Type B pancreatic cell (in vitro differentiated cells): ENCODE measurements around the gene DISP1. TPM values are rescaled to one million over a fixed set of nuclear protein-coding genes. Genes with fewer than 3 reads are reported as not detected.
A peak's percentile ranks its signal among the peaks of the same experiment; 100 is the strongest.

ENCODE experiments used
- DNase-seq: peaks from one replicate; pipeline ENCODE4 v3.0.0; 2021; ENCODE audit warnings: mixed read lengths; ENCODE audit not compliant: unreplicated experiment; ENCODE audit errors: extremely low spot score
- H3K27ac Mint-ChIP-seq: 2 replicates; pipeline ENCODE4 v1.8.0; 2021; ENCODE audit warnings: mild to moderate bottlenecking, mixed read lengths
- H3K27me3 Mint-ChIP-seq: 2 replicates; pipeline ENCODE4 v1.8.0; 2021; ENCODE audit warnings: mixed read lengths
- H3K36me3 Mint-ChIP-seq: 2 replicates; pipeline ENCODE4 v1.8.0; 2021; ENCODE audit warnings: mixed read lengths
- H3K4me1 Mint-ChIP-seq: one replicate; pipeline ENCODE4 v1.8.0; 2021; ENCODE audit warnings: mixed read lengths; ENCODE audit not compliant: unreplicated experiment
- H3K4me3 Mint-ChIP-seq: 2 replicates; pipeline ENCODE4 v1.8.0; 2021; ENCODE audit warnings: mild to moderate bottlenecking, mixed read lengths
- H3K9me3 Mint-ChIP-seq: 2 replicates; pipeline ENCODE4 v1.8.0; 2021; ENCODE audit warnings: mixed read lengths
- total RNA-seq: library from RNA; stranded (reverse); gene quantifications from 2 replicates; pipeline ENCODE4 v1.2.1, GENCODE V29; 2021; ENCODE audit warnings: low replicate concordance
- TF ChIP-seq, protein P1 (sequence below): fragments of 200-600 bp; sonication (generic); conservative IDR thresholded peaks from 2 replicates; pipeline ENCODE4 v1.5.0; 2021; ENCODE audit warnings: antibody characterized with exemption, mild to moderate bottlenecking

The DISP1 gene
- total RNA-seq, 1 donor from 2014 or later: 15.8 TPM

DNA sequence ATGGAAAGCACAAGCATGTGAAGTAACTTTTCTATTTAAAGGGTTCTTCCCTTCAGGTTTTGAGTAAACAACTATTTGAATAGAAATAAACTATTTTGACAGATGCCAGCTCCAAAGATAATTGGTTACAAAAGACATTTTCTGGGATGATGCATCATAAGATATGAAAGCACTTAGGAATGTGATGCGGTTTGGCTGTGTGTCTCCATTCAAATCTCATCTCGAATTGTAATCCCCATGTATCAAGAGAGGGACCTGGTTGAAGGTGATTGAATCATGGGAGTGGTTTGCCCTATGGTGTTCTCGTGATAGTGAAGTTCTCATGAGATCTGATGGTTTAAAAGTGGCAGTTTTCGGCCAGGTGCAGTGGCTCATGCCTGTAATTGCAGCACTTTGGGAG is 6.4 kb downstream of the DISP1 start:
- H3K27ac Mint-ChIP-seq: no peak overlapping the region
- TF ChIP-seq, protein P1, sequence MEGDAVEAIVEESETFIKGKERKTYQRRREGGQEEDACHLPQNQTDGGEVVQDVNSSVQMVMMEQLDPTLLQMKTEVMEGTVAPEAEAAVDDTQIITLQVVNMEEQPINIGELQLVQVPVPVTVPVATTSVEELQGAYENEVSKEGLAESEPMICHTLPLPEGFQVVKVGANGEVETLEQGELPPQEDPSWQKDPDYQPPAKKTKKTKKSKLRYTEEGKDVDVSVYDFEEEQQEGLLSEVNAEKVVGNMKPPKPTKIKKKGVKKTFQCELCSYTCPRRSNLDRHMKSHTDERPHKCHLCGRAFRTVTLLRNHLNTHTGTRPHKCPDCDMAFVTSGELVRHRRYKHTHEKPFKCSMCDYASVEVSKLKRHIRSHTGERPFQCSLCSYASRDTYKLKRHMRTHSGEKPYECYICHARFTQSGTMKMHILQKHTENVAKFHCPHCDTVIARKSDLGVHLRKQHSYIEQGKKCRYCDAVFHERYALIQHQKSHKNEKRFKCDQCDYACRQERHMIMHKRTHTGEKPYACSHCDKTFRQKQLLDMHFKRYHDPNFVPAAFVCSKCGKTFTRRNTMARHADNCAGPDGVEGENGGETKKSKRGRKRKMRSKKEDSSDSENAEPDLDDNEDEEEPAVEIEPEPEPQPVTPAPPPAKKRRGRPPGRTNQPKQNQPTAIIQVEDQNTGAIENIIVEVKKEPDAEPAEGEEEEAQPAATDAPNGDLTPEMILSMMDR: no peak
- H3K4me3 Mint-ChIP-seq: no peak overlapping the region
- no peaks in the 10 kb centered on the region for H3K9me3 Mint-ChIP-seq
- DNase-seq: no peak
- H3K36me3 Mint-ChIP-seq: peaks cover 3% of the 10 kb centered on the region
- H3K27me3 Mint-ChIP-seq: no peaks in the 10 kb centered on the region
- H3K4me1 Mint-ChIP-seq: peaks cover 39% of the 10 kb centered on the region

GRCh38 chr1:222823695-222824094 is 8.9 kb downstream of the DISP1 start:
- no peaks in the 10 kb centered on the region for H3K9me3 Mint-ChIP-seq
- H3K27ac Mint-ChIP-seq: peak overlapping the region; percentile 59
- no peaks in the 10 kb centered on the region for H3K27me3 Mint-ChIP-seq
- peaks cover 33% of the 10 kb centered on the region for H3K4me1 Mint-ChIP-seq
- H3K4me3 Mint-ChIP-seq: no peak overlapping the region
- H3K36me3 Mint-ChIP-seq: peaks cover 3% of the 10 kb centered on the region
- TF ChIP-seq, protein P1: no peak
- no peak for DNase-seq

GRCh38 chr1:222824641-222825040 is 9.8 kb downstream of the DISP1 start:
- Mint-ChIP-seq H3K4me3 (peak overlapping the region; percentile 53), H3K9me3 (no peaks in the 10 kb centered on the region), H3K27me3 (no peaks in the 10 kb centered on the region), H3K36me3 (peaks cover 3% of the 10 kb centered on the region), H3K4me1 (peaks cover 38% of the 10 kb centered on the region), H3K27ac (peak overlapping the region; percentile 32)
- TF ChIP-seq, protein P1: no peak
- no peak for DNase-seq

DNA sequence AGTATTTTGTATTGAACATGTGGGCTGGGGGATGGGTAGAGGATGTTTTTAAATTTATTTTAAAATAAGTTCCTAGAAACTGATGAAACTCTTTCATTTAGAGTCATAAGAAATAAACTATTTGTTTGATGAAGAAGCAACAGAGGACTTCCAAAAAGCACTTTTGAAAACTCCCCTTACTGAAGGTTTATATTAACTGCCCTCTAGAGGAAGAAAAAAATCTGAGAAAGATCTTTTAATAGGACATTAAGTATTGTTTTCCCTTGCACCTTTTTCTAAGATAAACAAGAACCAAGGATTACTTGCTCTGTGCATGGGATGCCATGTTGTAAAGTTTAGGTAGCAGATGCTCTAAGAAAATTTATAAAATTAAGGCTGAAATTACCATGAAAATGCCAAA is 14.1 kb downstream of the DISP1 start:
- H3K4me1 Mint-ChIP-seq: peaks cover 41% of the 10 kb centered on the region

GRCh38 chr1:222829868-222830267 is 15.0 kb downstream of the DISP1 start:
- TF ChIP-seq, protein P1: no peak
- H3K27me3 Mint-ChIP-seq: no peaks in the 10 kb centered on the region
- H3K36me3 Mint-ChIP-seq: peaks cover 5% of the 10 kb centered on the region
- DNase-seq: no peak
- H3K9me3 Mint-ChIP-seq: no peaks in the 10 kb centered on the region
- no peak overlapping the region for H3K27ac Mint-ChIP-seq
- peaks cover 35% of the 10 kb centered on the region for H3K4me1 Mint-ChIP-seq
- no peak overlapping the region for H3K4me3 Mint-ChIP-seq

More for the DNA sequence above, 14.1 kb downstream of the DISP1 start:
- DNase-seq: no peak
- no peaks in the 10 kb centered on the region for H3K27me3 Mint-ChIP-seq
- no peak overlapping the region for H3K27ac Mint-ChIP-seq
- TF ChIP-seq, protein P1: peak; percentile 38
- H3K9me3 Mint-ChIP-seq: no peaks in the 10 kb centered on the region
- no peak overlapping the region for H3K4me3 Mint-ChIP-seq
- H3K36me3 Mint-ChIP-seq: peaks cover 5% of the 10 kb centered on the region

- TF ChIP-seq, protein P1: no peak
- peaks cover 26% of the 10 kb centered on the region for H3K4me1 Mint-ChIP-seq
- no peak overlapping the region for H3K4me3 Mint-ChIP-seq
- no peaks in the 10 kb centered on the region for H3K9me3 Mint-ChIP-seq
- no peak overlapping the region for H3K27ac Mint-ChIP-seq
- no peak for DNase-seq
- H3K36me3 Mint-ChIP-seq: peaks cover 9% of the 10 kb centered on the region
- H3K27me3 Mint-ChIP-seq: no peaks in the 10 kb centered on the region
These were observed 18.6 kb downstream of the DISP1 start for GRCh38 chr1:222833356-222833876.
